AG09309 (cell line): ENCODE measurements around the gene CEP290.

ENCODE experiments used
- DNase-seq: peaks from one replicate; pipeline ENCODE4 v3.0.0-alpha.2; 2010; ENCODE audit warnings: low read depth
- H3K4me3 ChIP-seq: 2 replicates; pipeline ENCODE4 v1.5.1; 2011; ENCODE audit warnings: mild to moderate bottlenecking, low read depth, low read length, moderate library complexity; ENCODE audit not compliant: control insufficient read depth
- CTCF ChIP-seq: IDR thresholded peaks from 2 replicates; pipeline ENCODE4 v1.5.1; 2011; ENCODE audit warnings: mild to moderate bottlenecking, low read depth, low read length, inconsistent platforms; ENCODE audit not compliant: insufficient read depth, control insufficient read depth; ENCODE audit errors: missing control alignments

Gene CEP290

GRCh38 chr12:88083634-88084033 is 58.3 kb downstream of the CEP290 start:
- TF ChIP-seq CTCF = no peak
- H3K4me3 ChIP-seq = no peak overlapping the region
- no peak for DNase-seq

GRCh38 chr12:88081247-88081646 is 60.6 kb downstream of the CEP290 start:
- H3K4me3 ChIP-seq = no peak overlapping the region
- DNase-seq = no peak
- TF ChIP-seq CTCF = no peak

- no peak for DNase-seq
- H3K4me3 ChIP-seq = no peak overlapping the region
- TF ChIP-seq CTCF = no peak
These were observed 74.6 kb downstream of the CEP290 start for GRCh38 chr12:88067301-88067700.

- DNase-seq = no peak
- TF ChIP-seq CTCF = no peak
- H3K4me3 ChIP-seq = no peak overlapping the region
These were observed 78.5 kb downstream of the CEP290 start for GRCh38 chr12:88063375-88063774.

- no peak for DNase-seq
- no peak overlapping the region for H3K4me3 ChIP-seq
- TF ChIP-seq CTCF = no peak
These were observed 79.4 kb downstream of the CEP290 start for GRCh38 chr12:88062474-88062873.

GRCh38 chr12:88058719-88059077 is 83.2 kb downstream of the CEP290 start:
- no peak for TF ChIP-seq CTCF

More at GRCh38 chr12:88058719-88059077, 83.2 kb downstream of the CEP290 start:
- no peak for DNase-seq
- no peak overlapping the region for H3K4me3 ChIP-seq
